ENCODE results near the gene ASPG.

Gene ASPG

GRCh38 chr14:104107101-104107581 is 21.6 kb downstream of the ASPG start:
- no peak for DNase-seq

- no peak for DNase-seq
Observed at GRCh38 chr14:104107611-104108569, 22.4 kb downstream of the ASPG start.

- no peak for DNase-seq
Observed at GRCh38 chr14:104108570-104109541, 23.4 kb downstream of the ASPG start.

GRCh38 chr14:104109731-104110361 is 24.3 kb downstream of the ASPG start:
- no peak for DNase-seq

GRCh38 chr14:104110491-104111209 is 25.1 kb downstream of the ASPG start:
- no peak for DNase-seq

- no peak for DNase-seq
Observed at GRCh38 chr14:104111301-104112112, 26.0 kb downstream of the ASPG start.

- no peak for DNase-seq
Observed at GRCh38 chr14:104112113-104112505, 26.6 kb downstream of the ASPG start.

- no peak for DNase-seq
Observed at GRCh38 chr14:104112609-104113571, 27.4 kb downstream of the ASPG start.

GRCh38 chr14:104113631-104114420 is 28.3 kb downstream of the ASPG start:
- no peak for DNase-seq

- no peak for DNase-seq
Observed at GRCh38 chr14:104114421-104115130, 29.1 kb downstream of the ASPG start.

- no peak for DNase-seq
Observed at GRCh38 chr14:104115131-104115600, 29.7 kb downstream of the ASPG start.

- DNase-seq: no peak
Observed at GRCh38 chr14:104115691-104116287, 30.3 kb downstream of the ASPG start.

GRCh38 chr14:104116288-104116755 is 30.8 kb downstream of the ASPG start:
- DNase-seq: no peak

- DNase-seq: no peak
Observed at GRCh38 chr14:104116756-104117340, 31.3 kb downstream of the ASPG start.

GRCh38 chr14:104117341-104118005 is 32.0 kb downstream of the ASPG start:
- DNase-seq: no peak

- DNase-seq: no peak
Observed at GRCh38 chr14:104118006-104118844, 32.7 kb downstream of the ASPG start.
